HL-60 (cell line): Measurements from ENCODE around the gene RRP15.

ENCODE experiments used
- DNase-seq, 2 experiments: peaks; one replicate each; pipeline ENCODE4 v3.0.0-alpha.2; 2010 to 2020; ENCODE audit warnings: low read depth in 1 of 2, low spot score in 1 of 2
- H3K27ac ChIP-seq: fragments of 250-450 bp; sonication (Bioruptor Pico); replicated peaks from 2 replicates; pipeline ENCODE4 v1.5.1; 2020; ENCODE audit warnings: mild to moderate bottlenecking, moderate library complexity
- H3K27me3 ChIP-seq: fragments of 250-450 bp; sonication (Bioruptor Pico); 2 replicates; pipeline ENCODE4 v1.5.1; 2021; ENCODE audit warnings: mild to moderate bottlenecking, moderate library complexity; ENCODE audit not compliant: insufficient read depth, poor library complexity, severe bottlenecking
- H3K4me3 ChIP-seq: replicated peaks from 2 replicates; pipeline ENCODE4 v1.5.1; 2011; ENCODE audit warnings: mild to moderate bottlenecking, control low read depth, low read length; ENCODE audit not compliant: insufficient read depth
- GABPA ChIP-seq: IDR thresholded peaks from 2 replicates; pipeline ENCODE4 v1.6.1; 2012; ENCODE audit warnings: low read depth
- POLR2AphosphoS5 ChIP-seq: IDR thresholded peaks from 2 replicates; pipeline ENCODE4 v1.6.1; 2012; ENCODE audit warnings: low read depth
- REST ChIP-seq: IDR thresholded peaks from 2 replicates; pipeline ENCODE4 v1.6.1; 2012; ENCODE audit warnings: low read depth; ENCODE audit not compliant: insufficient replicate concordance
- SPI1 ChIP-seq: IDR thresholded peaks from 2 replicates; pipeline ENCODE4 v1.6.1; 2012; ENCODE audit warnings: low read depth, mild to moderate bottlenecking, borderline replicate concordance
- TF ChIP-seq, protein P1 (sequence below): IDR thresholded peaks from one replicate; pipeline ENCODE4 v1.5.1; 2011; ENCODE audit warnings: low read length, control low read depth, inconsistent platforms; ENCODE audit not compliant: insufficient read depth

The RRP15 gene

GRCh38 chr1:218383051-218383450, 98.0 kb downstream of the RRP15 start:
- H3K4me3 ChIP-seq = no peak overlapping the region
- no peaks in the 10 kb centered on the region for H3K27me3 ChIP-seq
- no peak for DNase-seq
- TF ChIP-seq GABPA = no peak
- no peak for TF ChIP-seq SPI1
- TF ChIP-seq REST = no peak
- TF ChIP-seq, protein P1, sequence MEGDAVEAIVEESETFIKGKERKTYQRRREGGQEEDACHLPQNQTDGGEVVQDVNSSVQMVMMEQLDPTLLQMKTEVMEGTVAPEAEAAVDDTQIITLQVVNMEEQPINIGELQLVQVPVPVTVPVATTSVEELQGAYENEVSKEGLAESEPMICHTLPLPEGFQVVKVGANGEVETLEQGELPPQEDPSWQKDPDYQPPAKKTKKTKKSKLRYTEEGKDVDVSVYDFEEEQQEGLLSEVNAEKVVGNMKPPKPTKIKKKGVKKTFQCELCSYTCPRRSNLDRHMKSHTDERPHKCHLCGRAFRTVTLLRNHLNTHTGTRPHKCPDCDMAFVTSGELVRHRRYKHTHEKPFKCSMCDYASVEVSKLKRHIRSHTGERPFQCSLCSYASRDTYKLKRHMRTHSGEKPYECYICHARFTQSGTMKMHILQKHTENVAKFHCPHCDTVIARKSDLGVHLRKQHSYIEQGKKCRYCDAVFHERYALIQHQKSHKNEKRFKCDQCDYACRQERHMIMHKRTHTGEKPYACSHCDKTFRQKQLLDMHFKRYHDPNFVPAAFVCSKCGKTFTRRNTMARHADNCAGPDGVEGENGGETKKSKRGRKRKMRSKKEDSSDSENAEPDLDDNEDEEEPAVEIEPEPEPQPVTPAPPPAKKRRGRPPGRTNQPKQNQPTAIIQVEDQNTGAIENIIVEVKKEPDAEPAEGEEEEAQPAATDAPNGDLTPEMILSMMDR = no peak
- TF ChIP-seq POLR2AphosphoS5 = no peak
- H3K27ac ChIP-seq = no peak overlapping the region

DNA sequence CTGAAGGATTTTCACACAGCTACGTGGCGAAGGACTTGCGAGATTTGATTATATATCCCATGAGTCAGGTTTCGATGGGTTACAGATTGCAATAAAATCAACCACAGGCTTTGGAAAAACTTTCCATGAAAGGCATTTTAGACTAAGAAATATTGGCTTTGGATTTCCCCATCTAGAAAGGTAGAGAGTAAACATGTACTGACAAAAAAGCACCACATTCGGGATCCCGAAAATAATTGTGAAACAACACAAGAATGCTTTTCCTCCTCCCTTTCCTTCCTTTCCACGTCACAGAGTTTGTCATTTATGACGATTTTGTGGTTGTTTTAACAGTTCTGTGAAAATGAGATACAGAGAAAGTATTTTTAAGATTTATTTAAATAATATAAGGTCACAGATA, 98.6 kb downstream of the RRP15 start:
- Histone ChIP-seq H3K4me3 (no peak overlapping the region), H3K27me3 (no peaks in the 10 kb centered on the region)
- TF ChIP-seq REST (no peak), POLR2AphosphoS5 (no peak), SPI1 (no peak)
- TF ChIP-seq, protein P1 = no peak

DNA sequence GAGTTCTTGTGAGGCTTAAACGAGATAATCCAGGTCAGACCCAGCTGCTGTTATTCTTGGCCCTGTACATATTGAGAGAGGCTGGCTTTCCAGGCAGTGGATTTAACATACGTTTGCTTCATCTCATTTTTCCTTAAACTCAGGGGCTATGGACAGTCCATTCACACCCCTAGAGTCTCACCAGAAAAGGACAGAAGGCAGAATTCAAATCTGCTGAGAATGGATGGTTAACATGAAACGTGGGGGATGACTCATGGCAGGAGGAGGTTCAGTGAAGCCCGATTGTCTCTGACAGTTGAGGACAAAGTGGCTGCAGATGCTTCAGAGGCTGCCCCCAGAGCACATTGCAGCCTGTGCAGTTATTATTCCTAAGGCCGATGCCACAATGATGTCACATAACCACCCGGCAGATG, 99.5 kb downstream of the RRP15 start:
- Histone ChIP-seq H3K27ac (no peak overlapping the region), H3K4me3 (no peak overlapping the region), H3K27me3 (no peaks in the 10 kb centered on the region)
- TF ChIP-seq POLR2AphosphoS5 = no peak
- no peak for TF ChIP-seq GABPA
- TF ChIP-seq, protein P1 = no peak
- TF ChIP-seq REST = no peak
- no peak for TF ChIP-seq SPI1
- DNase-seq = no peak

More for the DNA sequence above, 98.6 kb downstream of the RRP15 start:
- DNase-seq = no peak
- no peak overlapping the region for H3K27ac ChIP-seq
